Type B pancreatic cell (in vitro differentiated cells): ENCODE results near the gene CYP2S1. TPM values are rescaled to one million over a fixed set of nuclear protein-coding genes. Genes with fewer than 3 reads are reported as not detected.
A peak's percentile ranks its signal among the peaks of the same experiment; 100 is the strongest.
"Not testable (repeated sequence)": the region's sequence is repeated elsewhere in the genome, so short reads cannot be mapped to it uniquely, and the experiment has no call there.

Experiments used
- DNase-seq: peaks from one replicate; pipeline ENCODE4 v3.0.0; 2021; ENCODE audit warnings: mixed read lengths; ENCODE audit not compliant: unreplicated experiment; ENCODE audit errors: extremely low spot score
- H3K27ac Mint-ChIP-seq: 2 replicates; pipeline ENCODE4 v1.8.0; 2021; ENCODE audit warnings: mild to moderate bottlenecking, mixed read lengths
- H3K27me3 Mint-ChIP-seq: 2 replicates; pipeline ENCODE4 v1.8.0; 2021; ENCODE audit warnings: mixed read lengths
- H3K36me3 Mint-ChIP-seq: 2 replicates; pipeline ENCODE4 v1.8.0; 2021; ENCODE audit warnings: mixed read lengths
- H3K4me1 Mint-ChIP-seq: one replicate; pipeline ENCODE4 v1.8.0; 2021; ENCODE audit warnings: mixed read lengths; ENCODE audit not compliant: unreplicated experiment
- H3K4me3 Mint-ChIP-seq: 2 replicates; pipeline ENCODE4 v1.8.0; 2021; ENCODE audit warnings: mild to moderate bottlenecking, mixed read lengths
- H3K9me3 Mint-ChIP-seq: 2 replicates; pipeline ENCODE4 v1.8.0; 2021; ENCODE audit warnings: mixed read lengths
- CTCF ChIP-seq: fragments of 200-600 bp; sonication (generic); conservative IDR thresholded peaks from 2 replicates; pipeline ENCODE4 v1.5.0; 2021; ENCODE audit warnings: antibody characterized with exemption, mild to moderate bottlenecking
- total RNA-seq: library from RNA; stranded (reverse); gene quantifications from 2 replicates; pipeline ENCODE4 v1.2.1, GENCODE V29; 2021; ENCODE audit warnings: low replicate concordance

CYP2S1 gene
- total RNA-seq, 1 donor from 2014 or later, result 33.1 TPM

GRCh38 chr19:41226053-41226873, 33.2 kb downstream of the CYP2S1 start:
- Mint-ChIP-seq H3K36me3 (peaks cover 5% of the 10 kb centered on the region), H3K27me3 (no peaks in the 10 kb centered on the region), H3K27ac (peak overlapping the region; percentile 84), H3K4me3 (peak overlapping the region; percentile 92), H3K9me3 (no peaks in the 10 kb centered on the region), H3K4me1 (peaks cover 21% of the 10 kb centered on the region)
- peak; percentile 76 for DNase-seq
- TF ChIP-seq CTCF, result peak; percentile 55

DNA sequence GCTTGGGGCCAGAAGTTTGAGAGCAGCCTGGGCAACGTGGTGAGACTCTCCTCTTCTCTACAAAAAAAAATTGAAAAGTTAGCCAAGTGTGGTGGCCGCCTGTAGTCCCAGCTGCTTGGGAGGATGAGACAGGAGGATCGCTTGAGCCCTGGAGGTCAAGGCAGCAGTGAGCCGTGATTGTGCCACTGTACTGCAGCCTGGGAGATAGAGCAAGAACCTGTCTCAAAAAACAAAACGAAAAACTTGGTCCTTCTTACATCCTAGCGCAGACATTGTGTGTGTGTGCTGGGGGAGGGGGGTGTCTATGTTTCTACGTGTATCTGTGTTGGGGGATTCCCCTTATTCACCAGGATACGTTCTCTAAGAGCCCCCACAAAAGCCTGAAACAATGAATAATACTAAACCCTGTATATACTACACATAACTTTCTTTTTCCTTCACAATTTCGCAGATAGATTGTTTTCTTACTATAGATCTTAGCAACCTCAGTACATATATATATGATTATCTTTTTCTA, 33.9 kb downstream of the CYP2S1 start:
- no peak for DNase-seq
- peaks cover 4% of the 10 kb centered on the region for H3K36me3 Mint-ChIP-seq
- peak overlapping the region; percentile 84 for H3K27ac Mint-ChIP-seq
- no peaks in the 10 kb centered on the region for H3K9me3 Mint-ChIP-seq
- H3K27me3 Mint-ChIP-seq, result no peaks in the 10 kb centered on the region
- H3K4me1 Mint-ChIP-seq, result peaks cover 20% of the 10 kb centered on the region
- no peak for TF ChIP-seq CTCF
- H3K4me3 Mint-ChIP-seq, result peak overlapping the region; percentile 92

DNA sequence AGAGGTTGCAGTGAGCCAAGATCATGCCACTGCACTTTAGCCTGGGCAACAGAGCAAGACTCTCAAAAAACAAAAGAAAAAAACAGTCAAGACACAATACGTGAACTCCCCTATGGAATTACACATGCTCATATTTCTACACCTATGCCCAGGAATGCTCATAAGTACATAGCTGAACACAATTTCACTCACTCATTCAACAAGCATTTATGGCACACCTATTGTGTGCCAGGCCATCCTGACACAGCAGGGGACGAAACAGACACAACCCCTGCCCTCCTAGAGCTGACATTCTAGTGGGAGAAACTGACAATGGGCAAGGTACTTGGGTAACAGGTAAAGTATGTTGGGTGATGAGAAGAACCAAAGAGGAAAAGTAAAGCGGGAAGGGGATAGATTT, 35.5 kb downstream of the CYP2S1 start:
- DNase-seq, result no peak
- Mint-ChIP-seq H3K36me3 (no peaks in the 10 kb centered on the region), H3K4me1 (peaks cover 16% of the 10 kb centered on the region), H3K27ac (peak overlapping the region; percentile 46), H3K27me3 (no peaks in the 10 kb centered on the region), H3K9me3 (no peaks in the 10 kb centered on the region), H3K4me3 (no peak overlapping the region)
- TF ChIP-seq CTCF, result no peak

- H3K9me3 Mint-ChIP-seq, H3K4me1 Mint-ChIP-seq, H3K4me3 Mint-ChIP-seq, DNase-seq, H3K36me3 Mint-ChIP-seq, H3K27ac Mint-ChIP-seq, H3K27me3 Mint-ChIP-seq: not testable (repeated sequence)
Observed at GRCh38 chr19:41229338-41229737, 36.3 kb downstream of the CYP2S1 start.

- H3K9me3 Mint-ChIP-seq, result no peaks in the 10 kb centered on the region
- TF ChIP-seq CTCF, result no peak
- no peaks in the 10 kb centered on the region for H3K36me3 Mint-ChIP-seq
- H3K4me1 Mint-ChIP-seq, result peaks cover 10% of the 10 kb centered on the region
- H3K27me3 Mint-ChIP-seq, result no peaks in the 10 kb centered on the region
- DNase-seq, result no peak
- H3K4me3 Mint-ChIP-seq, result no peak overlapping the region
- H3K27ac Mint-ChIP-seq, result no peak overlapping the region
Observed at GRCh38 chr19:41230067-41230857, 37.2 kb downstream of the CYP2S1 start.

- no peaks in the 10 kb centered on the region for H3K36me3 Mint-ChIP-seq
- TF ChIP-seq CTCF, result no peak
- no peak overlapping the region for H3K27ac Mint-ChIP-seq
- no peaks in the 10 kb centered on the region for H3K4me1 Mint-ChIP-seq
- no peak for DNase-seq
- no peak overlapping the region for H3K4me3 Mint-ChIP-seq
- H3K27me3 Mint-ChIP-seq, result no peaks in the 10 kb centered on the region
- H3K9me3 Mint-ChIP-seq, result no peaks in the 10 kb centered on the region
Observed at GRCh38 chr19:41232686-41233085, 39.7 kb downstream of the CYP2S1 start.
